PC-3 (cell line): Measurements from ENCODE around the gene ARRB1.

Experiments
- EZH2phosphoT487 ChIP-seq: fragments of 300-600 bp; sonication (generic); IDR thresholded peaks from 2 replicates; pipeline ENCODE4 v1.6.1; 2018; ENCODE audit warnings: mild to moderate bottlenecking, antibody characterized with exemption, low read length, borderline replicate concordance
- TF ChIP-seq, protein P1 (sequence below): fragments of 300-600 bp; sonication (generic); conservative IDR thresholded peaks from 2 replicates; pipeline ENCODE4 v1.5.1; 2017; ENCODE audit warnings: antibody characterized with exemption, low read depth, mild to moderate bottlenecking, low read length

DNA sequence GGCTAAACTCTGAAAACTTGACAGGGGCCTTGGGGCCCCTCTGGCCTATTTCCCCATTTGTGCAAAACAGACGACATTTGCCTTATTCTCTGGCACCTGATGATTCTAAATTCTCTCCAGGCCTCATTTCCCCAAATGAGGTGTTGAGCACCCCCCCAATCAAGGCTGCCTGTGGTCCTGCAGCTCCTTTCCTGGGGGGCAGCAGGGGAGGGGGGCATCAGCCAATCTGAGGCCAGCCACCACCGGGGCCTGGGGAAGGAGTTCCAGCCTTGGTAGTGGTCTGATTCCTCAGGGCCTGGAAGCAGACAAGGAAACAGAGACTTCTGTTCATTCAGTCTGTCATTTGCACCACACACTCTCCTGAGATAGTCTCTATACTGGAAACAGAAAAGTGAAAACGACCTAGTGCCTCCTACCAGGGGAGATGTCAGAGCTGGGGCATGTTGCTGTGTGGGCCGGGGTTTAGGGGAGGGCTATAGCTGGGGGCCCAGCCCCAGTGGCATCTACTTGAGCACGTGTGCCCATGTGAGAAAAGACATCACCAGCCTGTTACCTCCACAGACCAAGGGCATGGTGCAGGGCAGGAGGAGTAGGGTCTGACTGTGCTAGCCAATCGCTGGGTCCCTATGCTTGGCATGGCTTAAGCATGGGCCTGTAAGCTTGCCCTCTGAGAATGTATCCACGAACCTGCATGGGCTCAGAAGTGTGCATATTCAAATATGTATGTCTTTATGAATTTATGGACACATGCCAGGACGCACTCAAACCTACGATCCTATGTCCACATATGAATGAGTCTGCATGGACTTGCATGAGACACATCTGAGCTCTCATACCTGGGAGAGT lies 112.6 kb downstream of the ARRB1 start:
- TF ChIP-seq, protein P1, sequence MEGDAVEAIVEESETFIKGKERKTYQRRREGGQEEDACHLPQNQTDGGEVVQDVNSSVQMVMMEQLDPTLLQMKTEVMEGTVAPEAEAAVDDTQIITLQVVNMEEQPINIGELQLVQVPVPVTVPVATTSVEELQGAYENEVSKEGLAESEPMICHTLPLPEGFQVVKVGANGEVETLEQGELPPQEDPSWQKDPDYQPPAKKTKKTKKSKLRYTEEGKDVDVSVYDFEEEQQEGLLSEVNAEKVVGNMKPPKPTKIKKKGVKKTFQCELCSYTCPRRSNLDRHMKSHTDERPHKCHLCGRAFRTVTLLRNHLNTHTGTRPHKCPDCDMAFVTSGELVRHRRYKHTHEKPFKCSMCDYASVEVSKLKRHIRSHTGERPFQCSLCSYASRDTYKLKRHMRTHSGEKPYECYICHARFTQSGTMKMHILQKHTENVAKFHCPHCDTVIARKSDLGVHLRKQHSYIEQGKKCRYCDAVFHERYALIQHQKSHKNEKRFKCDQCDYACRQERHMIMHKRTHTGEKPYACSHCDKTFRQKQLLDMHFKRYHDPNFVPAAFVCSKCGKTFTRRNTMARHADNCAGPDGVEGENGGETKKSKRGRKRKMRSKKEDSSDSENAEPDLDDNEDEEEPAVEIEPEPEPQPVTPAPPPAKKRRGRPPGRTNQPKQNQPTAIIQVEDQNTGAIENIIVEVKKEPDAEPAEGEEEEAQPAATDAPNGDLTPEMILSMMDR: no peak
- TF ChIP-seq EZH2phosphoT487: no peak
